Hepatocyte (in vitro differentiated cells): ENCODE results near the gene LRRC40.

Source experiments
- EZH2 ChIP-seq: fragments of 200-600 bp; sonication (generic); IDR thresholded peaks from 2 replicates; pipeline ENCODE4 v1.6.1; 2016; ENCODE audit warnings: antibody characterized with exemption, mild to moderate bottlenecking, borderline replicate concordance
- EZH2phosphoT487 ChIP-seq: fragments of 200-600 bp; sonication (generic); IDR thresholded peaks from one replicate; pipeline ENCODE4 v1.6.1; 2018; ENCODE audit warnings: antibody characterized with exemption, mild to moderate bottlenecking, low read depth, moderate library complexity; ENCODE audit not compliant: unreplicated experiment, severe bottlenecking
- TF ChIP-seq, protein P1 (sequence below): fragments of 200-600 bp; sonication (generic); IDR thresholded peaks from 2 replicates; pipeline ENCODE4 v1.5.1; 2016; ENCODE audit warnings: antibody characterized with exemption, mild to moderate bottlenecking; ENCODE audit not compliant: poor library complexity

DNA sequence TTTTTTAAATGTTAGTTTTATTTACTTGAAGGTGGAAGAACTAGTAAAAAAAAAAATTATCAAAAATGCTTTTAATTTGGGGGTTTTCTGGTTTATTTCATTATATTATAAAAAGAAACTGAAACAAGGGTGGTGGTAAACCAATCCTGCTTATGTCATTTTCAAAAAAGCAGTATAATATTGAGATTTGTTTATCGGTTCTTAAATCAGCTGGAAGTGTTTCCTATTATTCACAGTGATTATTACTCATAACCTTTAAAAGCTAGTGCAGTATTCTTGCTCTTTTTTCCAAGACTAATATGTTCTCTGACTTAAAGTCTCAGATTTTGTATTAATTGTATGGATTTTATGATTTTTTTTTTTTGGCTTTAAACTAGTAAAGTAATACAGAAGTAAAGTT, 5.4 kb upstream of the LRRC40 start:
- TF ChIP-seq, protein P1, sequence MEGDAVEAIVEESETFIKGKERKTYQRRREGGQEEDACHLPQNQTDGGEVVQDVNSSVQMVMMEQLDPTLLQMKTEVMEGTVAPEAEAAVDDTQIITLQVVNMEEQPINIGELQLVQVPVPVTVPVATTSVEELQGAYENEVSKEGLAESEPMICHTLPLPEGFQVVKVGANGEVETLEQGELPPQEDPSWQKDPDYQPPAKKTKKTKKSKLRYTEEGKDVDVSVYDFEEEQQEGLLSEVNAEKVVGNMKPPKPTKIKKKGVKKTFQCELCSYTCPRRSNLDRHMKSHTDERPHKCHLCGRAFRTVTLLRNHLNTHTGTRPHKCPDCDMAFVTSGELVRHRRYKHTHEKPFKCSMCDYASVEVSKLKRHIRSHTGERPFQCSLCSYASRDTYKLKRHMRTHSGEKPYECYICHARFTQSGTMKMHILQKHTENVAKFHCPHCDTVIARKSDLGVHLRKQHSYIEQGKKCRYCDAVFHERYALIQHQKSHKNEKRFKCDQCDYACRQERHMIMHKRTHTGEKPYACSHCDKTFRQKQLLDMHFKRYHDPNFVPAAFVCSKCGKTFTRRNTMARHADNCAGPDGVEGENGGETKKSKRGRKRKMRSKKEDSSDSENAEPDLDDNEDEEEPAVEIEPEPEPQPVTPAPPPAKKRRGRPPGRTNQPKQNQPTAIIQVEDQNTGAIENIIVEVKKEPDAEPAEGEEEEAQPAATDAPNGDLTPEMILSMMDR, result no peak
- no peak for TF ChIP-seq EZH2
- no peak for TF ChIP-seq EZH2phosphoT487
